NCI-H1048 (cell line): ENCODE measurements around the gene FFAR3.
"Not testable (repeated sequence)": the region's sequence is repeated elsewhere in the genome, so short reads cannot be mapped to it uniquely, and the experiment has no call there.

Source experiments
- DNase-seq: peaks from one replicate; lab custom pipeline; 2025; lab: John Stamatoyannopoulos, UW

FFAR3 gene

GRCh38 chr19:35375505-35376307, 17.4 kb downstream of the FFAR3 start:
- no peak for DNase-seq

- no peak for DNase-seq
Observed at GRCh38 chr19:35377656-35378055, 19.4 kb downstream of the FFAR3 start.

DNA sequence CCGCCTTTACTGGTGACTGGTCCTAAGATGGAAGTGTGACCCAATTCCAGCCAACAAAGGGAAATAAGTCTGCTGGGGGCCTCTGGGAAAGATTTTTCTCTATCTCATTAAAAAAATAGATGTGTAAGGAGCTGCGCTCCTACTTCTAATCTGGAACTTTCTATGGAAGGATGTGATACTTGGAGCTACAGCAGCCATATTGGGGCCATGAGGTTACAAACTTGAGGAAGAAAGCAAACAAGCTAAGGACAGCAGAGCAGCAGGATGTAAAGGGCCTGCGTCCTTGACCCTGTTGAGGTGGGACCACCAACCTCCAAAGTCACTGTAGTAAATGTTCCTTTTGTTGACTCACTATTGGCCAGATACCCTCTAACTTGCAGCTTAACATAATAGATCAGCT, 20.1 kb downstream of the FFAR3 start:
- DNase-seq, result no peak

GRCh38 chr19:35379545-35379944, 21.3 kb downstream of the FFAR3 start:
- not testable (repeated sequence) for DNase-seq

GRCh38 chr19:35379992-35380391, 21.7 kb downstream of the FFAR3 start:
- DNase-seq, result no peak

DNA sequence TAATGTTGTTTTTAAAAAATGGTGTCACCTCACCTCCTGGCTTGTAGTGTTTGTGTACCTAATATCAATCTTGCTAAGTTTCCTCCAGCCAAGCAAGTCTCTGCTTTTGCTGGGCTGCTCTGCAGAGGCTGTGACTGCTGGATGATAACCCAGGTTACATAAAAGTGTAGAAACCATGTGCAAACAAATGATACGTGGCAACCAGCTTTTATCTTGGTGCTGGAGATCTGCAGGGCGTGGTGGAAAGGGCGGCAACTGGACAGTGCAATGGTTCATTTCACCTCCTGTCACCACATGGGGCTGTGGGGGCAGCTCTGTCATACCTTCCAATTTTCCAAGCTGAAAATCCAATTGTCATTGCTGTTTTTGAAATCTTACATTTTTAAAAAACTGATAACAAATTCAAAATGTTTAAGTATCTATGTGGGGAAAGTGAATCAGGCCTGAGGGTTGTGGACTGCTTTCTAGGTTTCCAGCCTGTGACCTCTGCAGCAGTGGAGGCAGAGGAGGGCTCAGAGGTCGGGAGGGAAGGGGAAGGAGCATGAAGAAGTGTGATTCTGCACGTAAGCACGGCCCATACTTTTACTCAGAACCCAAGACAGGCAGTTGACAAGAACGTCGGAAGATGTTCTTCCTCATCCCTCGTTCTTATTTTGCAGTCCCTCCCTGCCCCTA, 22.3 kb downstream of the FFAR3 start:
- no peak for DNase-seq

- no peak for DNase-seq
Observed at GRCh38 chr19:35381318-35381717, 23.1 kb downstream of the FFAR3 start.

DNA sequence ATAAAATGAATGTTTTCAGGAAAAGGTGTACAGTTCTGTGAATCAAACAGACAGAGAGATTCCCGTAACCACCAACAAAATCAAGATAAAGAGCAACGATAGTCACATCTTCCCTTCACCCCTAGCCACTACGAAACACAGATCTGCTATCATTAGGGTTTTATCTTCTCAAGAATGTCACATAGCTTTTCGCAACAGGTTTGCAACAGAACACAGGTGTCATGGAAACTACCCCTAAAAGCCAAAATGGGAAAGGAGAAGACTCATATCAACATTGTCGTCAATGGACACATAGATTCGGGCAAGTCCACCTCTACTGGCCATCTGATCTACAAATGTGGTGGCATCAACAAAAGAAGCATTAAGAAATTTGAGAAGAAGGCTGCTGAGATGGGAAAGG, 23.7 kb downstream of the FFAR3 start:
- DNase-seq, result no peak

GRCh38 chr19:35383536-35383935, 25.3 kb downstream of the FFAR3 start:
- DNase-seq, result no peak

GRCh38 chr19:35388277-35389054, 30.2 kb downstream of the FFAR3 start:
- no peak for DNase-seq

GRCh38 chr19:35389192-35389861, 31.1 kb downstream of the FFAR3 start:
- no peak for DNase-seq

DNA sequence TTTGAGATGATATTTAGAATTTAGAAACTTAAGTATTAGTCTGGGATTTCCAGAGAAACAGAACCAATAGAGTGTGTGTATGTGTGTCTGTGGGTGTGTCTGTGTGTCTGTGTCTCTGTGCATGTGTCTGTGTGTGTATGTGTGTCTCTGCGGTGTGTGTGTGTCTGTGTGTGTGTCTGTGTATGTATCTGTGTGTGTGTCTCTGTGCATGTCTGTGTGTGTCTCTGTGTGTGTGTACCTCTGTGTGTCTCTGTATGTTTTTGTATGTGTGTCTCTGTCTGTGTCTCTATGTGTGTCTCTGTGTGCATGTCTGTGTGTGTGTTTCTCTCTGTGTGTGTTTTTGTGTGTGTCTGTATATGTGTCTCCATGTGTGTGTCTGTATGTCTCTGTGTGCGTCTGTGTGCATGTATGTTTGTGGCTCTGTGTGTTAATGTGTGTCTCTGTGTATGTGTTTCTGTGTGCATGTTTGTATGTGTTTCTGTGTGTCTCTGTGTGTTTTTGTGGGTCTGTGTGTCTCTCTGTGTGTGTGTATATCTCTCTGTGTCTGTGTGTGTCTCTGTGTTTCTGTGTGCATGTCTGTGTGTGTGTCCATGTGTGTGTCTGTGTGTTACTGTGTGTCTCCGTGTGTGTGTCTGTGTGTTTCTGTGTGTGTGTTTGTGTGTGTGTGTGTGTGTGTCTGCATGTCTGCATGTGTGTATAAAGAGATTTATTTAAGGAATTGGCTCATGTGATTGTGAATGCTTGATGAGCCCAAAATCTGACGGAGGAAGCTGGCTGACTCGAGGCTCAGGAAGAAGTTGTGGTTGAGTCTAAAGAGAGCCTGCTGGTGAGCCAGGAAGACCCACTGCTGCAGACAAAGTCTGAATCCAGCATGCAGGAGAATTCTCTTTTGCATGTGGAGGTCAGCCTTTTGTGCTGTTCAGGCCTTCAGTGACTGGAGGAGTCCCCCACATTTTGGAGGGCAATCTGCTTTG, 34.8 kb downstream of the FFAR3 start:
- DNase-seq, result no peak

GRCh38 chr19:35395382-35396199, 37.3 kb downstream of the FFAR3 start:
- no peak for DNase-seq

DNA sequence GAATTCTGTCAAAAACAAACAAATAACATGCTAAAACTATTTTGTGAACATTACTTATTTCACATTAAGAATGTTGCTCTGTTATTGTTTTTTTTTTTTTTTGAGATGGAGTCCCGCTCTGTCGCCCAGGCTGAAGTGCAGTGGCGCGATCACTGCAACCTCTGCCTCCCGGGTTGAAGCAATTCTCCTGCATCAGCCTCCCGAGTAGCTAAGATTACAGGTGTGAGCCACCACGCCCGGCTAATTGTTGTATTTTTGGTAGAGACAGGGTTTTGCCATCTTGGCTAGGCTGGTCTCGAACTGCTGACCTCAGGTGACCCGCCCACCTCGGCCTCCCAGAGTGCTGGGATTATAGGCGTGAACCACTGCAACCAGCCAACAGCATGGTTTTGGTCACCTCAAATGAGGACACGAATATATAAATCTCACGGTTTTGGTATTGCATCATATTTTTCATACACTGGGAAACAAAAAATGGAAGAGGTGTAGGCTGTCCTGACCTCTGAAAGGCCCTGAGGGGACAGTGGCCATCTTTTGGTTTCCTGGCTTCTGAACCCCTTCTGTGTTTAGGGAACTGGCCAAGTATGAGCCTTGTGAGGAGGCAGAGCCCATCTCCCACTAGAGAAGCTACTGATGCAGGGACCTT, 38.1 kb downstream of the FFAR3 start:
- no peak for DNase-seq

DNA sequence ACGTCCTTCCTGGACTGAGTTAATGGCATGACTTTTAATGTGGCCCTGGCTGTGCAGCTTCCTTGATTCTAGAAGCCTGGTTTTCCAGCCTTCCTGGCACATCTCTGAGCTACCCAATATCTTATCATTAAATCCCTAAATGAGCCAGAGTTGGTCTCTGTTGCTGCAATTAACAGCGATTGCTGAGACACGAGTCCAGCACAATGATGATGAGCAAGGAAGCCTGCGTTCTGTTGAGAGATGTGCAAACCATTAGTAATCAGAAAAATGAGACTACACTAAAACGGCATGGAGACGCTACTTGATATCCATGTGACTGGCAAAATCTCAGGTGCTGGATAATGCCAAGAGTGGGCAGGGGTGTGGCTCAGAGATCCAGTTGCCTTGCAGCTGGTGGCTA, 38.8 kb downstream of the FFAR3 start:
- DNase-seq, result no peak

DNA sequence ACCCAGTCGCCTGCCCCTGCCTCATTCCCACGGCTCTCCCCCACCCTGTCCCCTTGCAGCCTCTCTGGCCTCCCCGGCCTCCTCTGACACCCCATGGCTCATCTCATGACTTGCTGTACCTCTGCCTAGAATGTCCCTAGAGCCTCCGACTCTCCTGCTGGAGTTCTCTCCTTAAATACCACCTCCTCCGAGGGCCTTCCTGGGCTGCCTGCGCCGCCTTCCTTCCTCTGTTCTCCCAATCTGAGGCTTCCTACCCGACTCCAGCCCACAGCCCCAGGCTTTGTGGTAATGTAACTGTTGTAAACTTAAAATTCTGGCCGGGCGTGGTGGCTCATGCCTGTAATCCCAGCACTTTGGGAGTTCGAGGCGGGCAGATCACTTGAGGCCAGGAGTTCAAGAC, 40.3 kb downstream of the FFAR3 start:
- DNase-seq, result no peak

DNA sequence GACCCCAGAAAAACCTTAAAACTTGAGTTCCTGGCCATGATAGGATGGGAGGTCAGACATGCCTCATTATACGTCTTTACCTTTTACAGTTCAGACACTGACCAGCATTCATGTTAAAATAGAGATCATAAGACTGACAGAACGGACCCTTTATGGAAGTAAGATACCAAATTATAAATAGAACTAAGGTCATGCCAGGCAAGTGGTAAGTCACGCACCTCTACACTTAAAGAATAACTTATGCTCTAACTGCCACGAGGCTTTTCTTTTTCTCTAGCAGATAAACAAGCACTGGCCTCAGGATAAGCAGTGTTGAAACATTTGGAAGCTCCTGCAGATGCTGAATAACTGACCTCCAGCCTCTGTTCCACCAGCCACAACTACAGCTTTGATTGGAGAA, 41.0 kb downstream of the FFAR3 start:
- no peak for DNase-seq

DNA sequence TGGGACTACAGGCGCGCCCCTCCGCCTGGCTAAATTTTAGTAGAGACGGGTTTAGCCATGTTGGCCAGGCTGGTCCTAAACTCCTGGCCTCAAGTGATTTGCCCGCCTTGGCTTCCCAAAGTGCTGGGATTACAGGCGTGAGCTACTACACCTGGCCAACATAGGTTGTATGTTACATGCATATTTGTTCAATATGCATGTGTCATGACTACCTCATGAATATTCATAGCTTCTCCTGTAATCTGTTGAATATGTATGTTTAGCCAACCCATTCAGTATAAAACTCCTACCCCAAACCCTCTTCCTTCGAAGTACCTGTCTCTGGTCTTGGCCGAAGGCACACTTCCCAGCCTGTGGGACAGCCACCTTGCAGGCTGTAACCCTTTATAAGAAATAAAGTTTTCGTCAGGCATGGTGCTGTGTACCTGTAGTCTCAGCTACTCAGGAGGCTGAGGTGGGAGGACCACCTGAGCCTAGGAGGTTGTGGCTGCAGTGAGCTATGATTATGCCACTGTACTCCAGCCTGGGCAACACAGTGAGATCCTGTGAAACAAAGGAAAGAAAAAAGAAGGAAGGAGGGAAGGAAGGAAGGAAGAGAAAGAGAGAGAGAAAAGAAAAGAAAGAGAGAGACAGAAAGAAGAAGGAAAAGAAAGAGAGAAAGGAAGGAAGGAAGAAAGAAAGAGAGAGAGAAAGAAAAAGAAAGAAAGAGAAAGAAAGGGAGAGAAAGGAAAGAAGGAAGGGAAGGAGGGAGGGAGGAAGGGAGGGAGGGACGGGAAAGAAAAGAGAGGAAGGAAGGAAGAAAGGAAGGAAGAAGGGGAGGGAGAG, 41.9 kb downstream of the FFAR3 start:
- no peak for DNase-seq

- DNase-seq, result no peak
Observed at GRCh38 chr19:35400773-35401100, 42.5 kb downstream of the FFAR3 start.
